ENCODE measurements around the gene COL9A3. TPM values are rescaled to one million over a fixed set of nuclear protein-coding genes. Genes with fewer than 3 reads are reported as not detected.
"Not testable (repeated sequence)": the region's sequence is repeated elsewhere in the genome, so short reads cannot be mapped to it uniquely, and the experiment has no call there.

The COL9A3 gene
- total RNA-seq, 1 donor, result 0.43 TPM

DNA sequence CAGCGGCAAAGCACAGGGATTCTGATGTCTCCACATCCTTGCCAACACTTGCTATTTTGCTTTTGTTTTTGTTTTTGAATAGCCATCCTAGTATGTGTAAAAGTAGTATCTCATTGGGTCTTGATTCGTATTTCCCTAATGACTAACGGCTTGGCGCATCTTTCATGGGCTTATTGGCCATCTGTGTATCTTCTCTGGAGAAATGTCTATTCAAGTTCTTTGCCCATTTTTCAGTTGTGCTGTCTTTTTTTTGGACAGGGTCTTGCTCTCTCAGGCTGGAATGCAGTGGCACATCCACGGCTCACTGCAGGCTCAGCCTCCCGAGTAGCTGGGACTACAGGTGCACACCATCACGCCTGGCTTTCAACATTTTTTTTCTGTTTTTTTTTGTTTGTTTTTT is 27.3 kb downstream of the COL9A3 start:
- no peak overlapping the region for H3K4me3 ChIP-seq (ENCODE audit: low read depth, low read length)
- TF ChIP-seq, protein P1, sequence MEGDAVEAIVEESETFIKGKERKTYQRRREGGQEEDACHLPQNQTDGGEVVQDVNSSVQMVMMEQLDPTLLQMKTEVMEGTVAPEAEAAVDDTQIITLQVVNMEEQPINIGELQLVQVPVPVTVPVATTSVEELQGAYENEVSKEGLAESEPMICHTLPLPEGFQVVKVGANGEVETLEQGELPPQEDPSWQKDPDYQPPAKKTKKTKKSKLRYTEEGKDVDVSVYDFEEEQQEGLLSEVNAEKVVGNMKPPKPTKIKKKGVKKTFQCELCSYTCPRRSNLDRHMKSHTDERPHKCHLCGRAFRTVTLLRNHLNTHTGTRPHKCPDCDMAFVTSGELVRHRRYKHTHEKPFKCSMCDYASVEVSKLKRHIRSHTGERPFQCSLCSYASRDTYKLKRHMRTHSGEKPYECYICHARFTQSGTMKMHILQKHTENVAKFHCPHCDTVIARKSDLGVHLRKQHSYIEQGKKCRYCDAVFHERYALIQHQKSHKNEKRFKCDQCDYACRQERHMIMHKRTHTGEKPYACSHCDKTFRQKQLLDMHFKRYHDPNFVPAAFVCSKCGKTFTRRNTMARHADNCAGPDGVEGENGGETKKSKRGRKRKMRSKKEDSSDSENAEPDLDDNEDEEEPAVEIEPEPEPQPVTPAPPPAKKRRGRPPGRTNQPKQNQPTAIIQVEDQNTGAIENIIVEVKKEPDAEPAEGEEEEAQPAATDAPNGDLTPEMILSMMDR (IDR thresholded peaks at IDR 0.05; ENCODE audit: insufficient read depth, low read depth, low read length), result no peak
- no peak for DNase-seq (ENCODE audit: low read depth)

DNA sequence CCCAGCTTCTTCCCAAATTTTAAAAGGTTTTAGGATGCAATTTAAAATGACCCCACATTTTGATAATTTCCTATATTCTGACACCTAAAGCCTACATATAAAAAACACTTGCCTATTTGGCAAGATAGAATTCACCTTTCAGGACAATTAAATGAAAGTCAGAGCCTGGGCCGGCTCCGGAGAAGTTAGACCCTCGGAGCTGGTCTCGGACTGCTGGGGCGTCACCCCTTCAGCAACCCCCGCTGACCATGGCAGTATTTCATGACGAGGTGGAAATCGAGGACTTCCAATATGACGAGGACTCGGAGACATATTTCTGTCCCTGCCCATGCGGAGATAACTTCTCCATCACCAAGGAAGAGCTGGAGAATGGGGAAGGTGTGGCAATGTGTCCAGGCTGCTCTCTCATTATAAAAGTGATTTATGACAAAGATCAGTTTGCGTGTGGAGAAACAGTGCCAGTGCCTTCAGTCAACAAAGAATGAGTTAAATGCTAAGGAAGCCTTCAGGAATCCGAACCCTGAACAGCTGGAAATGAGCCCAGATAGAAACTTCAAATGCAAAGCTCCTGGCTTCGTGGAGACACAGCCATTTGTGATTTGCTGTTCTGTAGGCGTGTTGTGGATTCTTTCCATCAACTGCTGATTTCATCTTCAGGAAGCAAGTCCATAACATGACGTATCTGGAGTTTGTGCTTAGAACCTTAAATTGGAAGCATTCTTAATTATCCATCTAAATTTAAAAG is 28.7 kb downstream of the COL9A3 start:
- no peak overlapping the region for H3K4me3 ChIP-seq (ENCODE audit: low read depth, low read length)
- DNase-seq (ENCODE audit: low read depth), result peak; percentile 70
- TF ChIP-seq, protein P1 (IDR thresholded peaks at IDR 0.05; ENCODE audit: insufficient read depth, low read depth, low read length), result no peak

DNA sequence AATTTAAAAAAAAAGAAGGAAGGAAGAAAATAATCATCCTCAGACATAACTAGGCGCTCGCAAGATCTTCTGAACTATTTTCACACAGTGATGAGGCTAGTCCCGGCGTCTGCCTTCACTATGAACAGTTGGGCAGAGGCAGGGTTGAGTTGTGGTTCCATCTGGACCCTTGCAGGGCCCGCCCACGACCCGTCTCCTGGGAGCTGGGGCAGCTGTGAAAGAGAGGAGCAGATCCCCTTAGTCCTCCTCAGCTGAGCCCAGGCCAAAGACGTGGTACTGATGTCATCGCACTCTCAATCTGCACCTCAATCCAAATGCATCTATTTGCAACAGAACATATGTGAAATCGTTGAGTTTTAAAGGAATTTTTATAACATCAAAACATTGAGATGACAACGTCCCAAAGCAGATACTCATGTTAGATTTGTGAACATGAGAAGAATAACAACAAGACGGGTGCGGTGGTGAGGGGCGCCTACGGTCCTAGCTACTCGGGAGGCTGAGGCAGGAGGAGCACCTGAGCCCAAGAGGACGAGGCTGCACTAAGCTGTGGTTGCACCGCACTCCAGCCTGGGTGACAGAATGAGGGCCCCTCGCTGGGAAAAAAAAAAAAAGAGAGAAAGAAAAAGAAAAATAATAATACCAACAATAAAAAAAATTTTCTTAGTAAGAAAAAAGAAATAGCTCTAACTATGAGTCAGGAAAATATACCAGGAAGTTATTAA is 29.5 kb downstream of the COL9A3 start:
- no peak for DNase-seq (ENCODE audit: low read depth)
- TF ChIP-seq, protein P1 (IDR thresholded peaks at IDR 0.05; ENCODE audit: insufficient read depth, low read depth, low read length), result no peak
- no peak overlapping the region for H3K4me3 ChIP-seq (ENCODE audit: low read depth, low read length)

DNA sequence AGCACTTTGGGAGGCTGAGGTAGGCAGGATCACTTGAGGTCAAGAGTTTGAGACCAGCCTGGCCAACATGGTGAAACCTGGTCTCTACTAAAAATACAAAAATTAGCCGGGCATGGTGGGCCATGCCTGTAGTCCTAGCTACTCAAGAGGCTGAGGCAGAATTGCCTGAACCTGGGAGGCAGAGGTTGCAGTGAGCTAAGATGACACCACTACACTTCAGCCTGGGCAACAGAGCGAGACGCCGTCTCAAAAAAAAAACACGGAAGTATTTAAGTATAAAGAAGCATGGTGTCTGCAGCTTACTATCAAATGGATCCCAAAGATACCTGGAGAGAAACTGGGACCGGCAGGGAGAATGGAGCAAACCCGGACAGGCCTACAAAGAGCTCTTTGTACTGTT is 32.1 kb downstream of the COL9A3 start:
- not testable (repeated sequence) for H3K4me3 ChIP-seq (ENCODE audit: low read depth, low read length); DNase-seq (ENCODE audit: low read depth)

DNA sequence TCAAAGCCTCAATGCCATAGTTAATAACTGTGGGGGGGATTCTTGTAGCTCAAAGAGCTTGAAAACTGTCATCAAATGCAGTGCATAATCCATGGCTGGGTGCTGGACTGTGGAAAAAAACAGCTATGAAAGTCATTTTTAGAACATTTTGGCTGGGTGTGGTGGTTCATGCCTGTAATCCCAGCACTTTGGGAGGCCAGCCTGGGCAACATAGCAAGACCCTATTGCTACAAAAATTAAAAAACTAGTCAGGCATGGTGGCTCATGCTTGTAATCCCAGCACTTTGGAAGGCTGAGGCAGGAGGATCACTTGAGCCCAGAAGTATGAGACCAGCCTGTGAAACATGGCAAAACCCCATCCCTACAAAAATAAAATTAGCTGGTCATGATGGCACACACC is 32.6 kb downstream of the COL9A3 start:
- H3K4me3 ChIP-seq (ENCODE audit: low read depth, low read length), result no peak overlapping the region
- TF ChIP-seq, protein P1 (IDR thresholded peaks at IDR 0.05; ENCODE audit: insufficient read depth, low read depth, low read length), result no peak
- DNase-seq (ENCODE audit: low read depth), result no peak

DNA sequence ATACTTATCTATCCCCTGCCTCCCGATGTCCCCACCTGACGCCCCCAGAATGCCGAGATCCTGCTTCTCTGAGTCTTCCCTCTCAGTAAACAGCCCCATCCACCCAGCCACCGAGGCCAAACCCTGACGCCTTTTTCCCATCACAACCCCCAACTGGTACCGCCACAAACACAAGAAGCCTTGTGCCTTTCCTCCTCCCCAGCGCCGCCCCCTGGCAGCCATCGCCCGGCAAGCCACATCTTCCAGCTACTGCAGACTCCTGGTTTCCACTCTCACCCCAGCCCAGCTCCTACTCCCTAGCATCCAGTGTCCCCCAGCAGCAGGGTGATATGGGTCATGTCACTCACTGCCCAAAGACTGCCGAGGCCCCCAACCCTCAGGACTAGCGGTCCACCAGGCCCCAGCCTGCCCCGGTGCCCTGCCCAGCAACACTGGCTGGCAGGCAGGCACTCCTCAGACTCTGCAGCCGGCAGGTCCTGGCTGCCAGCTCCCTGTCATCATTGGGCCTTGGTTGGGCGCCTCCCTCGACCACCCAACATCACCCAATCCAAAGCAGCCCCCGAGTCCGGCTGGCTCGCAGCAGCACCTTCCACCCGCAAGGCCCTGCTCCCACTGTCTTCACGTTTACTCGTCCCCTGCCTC is 33.6 kb downstream of the COL9A3 start:
- no peak for DNase-seq (ENCODE audit: low read depth)
- no peak overlapping the region for H3K4me3 ChIP-seq (ENCODE audit: low read depth, low read length)
- TF ChIP-seq, protein P1 (IDR thresholded peaks at IDR 0.05; ENCODE audit: insufficient read depth, low read depth, low read length), result no peak

DNA sequence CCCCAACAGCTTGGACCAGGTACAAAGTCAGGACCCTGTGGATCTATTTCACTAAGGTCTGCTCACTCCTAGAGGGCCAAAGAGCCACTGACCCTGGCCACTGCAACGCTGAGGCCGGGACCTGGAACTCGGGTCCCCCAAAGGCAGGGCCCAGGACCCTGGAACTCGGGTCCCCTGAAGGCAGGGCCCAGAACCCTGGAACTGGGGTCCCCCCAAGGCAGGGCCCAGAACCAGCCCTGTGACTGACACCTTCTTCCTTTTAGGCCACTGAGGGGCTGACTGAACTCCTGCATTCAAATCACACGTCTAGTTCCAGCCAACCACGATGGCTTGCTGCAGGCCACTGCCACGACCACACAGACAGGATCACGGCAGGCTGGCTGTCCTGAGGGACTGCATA is 35.3 kb downstream of the COL9A3 start:
- TF ChIP-seq, protein P1 (IDR thresholded peaks at IDR 0.05; ENCODE audit: insufficient read depth, low read depth, low read length), result no peak
- H3K4me3 ChIP-seq (ENCODE audit: low read depth, low read length), result no peak overlapping the region

More for the DNA sequence above, 35.3 kb downstream of the COL9A3 start:
- no peak for DNase-seq (ENCODE audit: low read depth)
